CD14-positive monocyte (primary cell): ENCODE results near the gene ARFGAP3. TPM values are rescaled to one million over a fixed set of nuclear protein-coding genes. Genes with fewer than 3 reads are reported as not detected.
A peak's percentile ranks its signal among the peaks of the same experiment; 100 is the strongest.

Source experiments
- DNase-seq, 3 donors: peaks; one replicate each; pipeline ENCODE4 v3.0.0-alpha.2; 2011 to 2022
- H2AFZ ChIP-seq: 2 replicates; pipeline ENCODE4 v1.6.0; 2012; ENCODE audit warnings: mild to moderate bottlenecking, low read depth, low read length, inconsistent platforms; ENCODE audit not compliant: insufficient read depth, poor library complexity, severe bottlenecking
- H3K27ac ChIP-seq, 2 donors: 1 replicate in 1 of 2; 2 replicates in 1 of 2; pipeline ENCODE4 v1.5.1; 2012 to 2013; ENCODE audit warnings: low read length in 2 of 2, control low read depth in 1 of 2, inconsistent platforms in 1 of 2, low read depth in 1 of 2, mild to moderate bottlenecking in 1 of 2
- H3K27me3 ChIP-seq, 2 donors: one replicate each; pipeline versions ENCODE4 v1.6.0 to v1.6.1; 2011 to 2013; ENCODE audit warnings: low read length in 2 of 2; ENCODE audit not compliant: control insufficient read depth in 2 of 2, insufficient read depth in 2 of 2
- H3K36me3 ChIP-seq, 2 donors: replicated peaks in 1 of 2; 1 replicate in 1 of 2; 2 replicates in 1 of 2; pipeline versions ENCODE4 v1.5.1 to v1.6.1; 2012 to 2013; ENCODE audit warnings: low read length in 2 of 2, control low read depth in 1 of 2, inconsistent platforms in 1 of 2, mild to moderate bottlenecking in 1 of 2; ENCODE audit not compliant: insufficient read depth in 2 of 2, control insufficient read depth in 1 of 2
- H3K4me1 ChIP-seq, 2 donors: 1 replicate in 1 of 2; 2 replicates in 1 of 2; pipeline versions ENCODE4 v1.5.1 to v1.6.1; 2012 to 2013; ENCODE audit warnings: low read length in 2 of 2, control low read depth in 1 of 2, inconsistent platforms in 1 of 2, mild to moderate bottlenecking in 1 of 2, moderate library complexity in 1 of 2; ENCODE audit not compliant: insufficient read depth in 2 of 2, control insufficient read depth in 1 of 2
- H3K4me2 ChIP-seq: replicated peaks from 2 replicates; pipeline ENCODE3; 2012; ENCODE audit warnings: low read length, moderate library complexity, mild to moderate bottlenecking; ENCODE audit not compliant: poor library complexity, severe bottlenecking; ENCODE audit errors: extremely low read depth
- H3K4me3 ChIP-seq, 3 experiments: fragments of 200-600 bp in 1 of 3; sonication (generic) in 1 of 3; replicated peaks in 1 of 3; 1 replicate in 2 of 3; 2 replicates in 1 of 3; pipeline ENCODE4 v1.5.1; 2011 to 2013; ENCODE audit warnings: low read length in 3 of 3, mild to moderate bottlenecking in 3 of 3, control low read depth in 2 of 3, low read depth in 2 of 3, inconsistent platforms in 1 of 3, moderate library complexity in 1 of 3
- H3K79me2 ChIP-seq: 2 replicates; pipeline ENCODE4 v1.6.0; 2012; ENCODE audit warnings: mild to moderate bottlenecking, control low read depth, inconsistent platforms, low read length, moderate library complexity; ENCODE audit not compliant: insufficient read depth
- H3K9ac ChIP-seq: 2 replicates; pipeline ENCODE4 v1.6.0; 2017; ENCODE audit warnings: low read length, mild to moderate bottlenecking; ENCODE audit not compliant: insufficient read depth, poor library complexity, severe bottlenecking
- H3K9me3 ChIP-seq, 2 donors: replicated peaks in 1 of 2; 1 replicate in 1 of 2; 2 replicates in 1 of 2; pipeline versions ENCODE4 v1.5.1 to v1.6.1; 2012 to 2013; ENCODE audit warnings: low read length in 2 of 2, control low read depth in 1 of 2; ENCODE audit not compliant: control insufficient read depth in 1 of 2, insufficient read depth in 1 of 2
- H4K20me1 ChIP-seq: 2 replicates; pipeline ENCODE4 v1.6.0; 2012; ENCODE audit warnings: mild to moderate bottlenecking, low read length, control low read depth, moderate library complexity; ENCODE audit not compliant: insufficient read depth
- H3K27ac Mint-ChIP-seq, 7 donors: one replicate each; pipeline ENCODE4 v1.8.0; 2020; ENCODE audit warnings: mild to moderate bottlenecking in 7 of 7, mixed read lengths in 7 of 7, moderate library complexity in 6 of 7, inconsistent platforms in 2 of 7
- H3K27me3 Mint-ChIP-seq, 3 donors: one replicate each; pipeline ENCODE4 v1.8.0; 2021 to 2022; ENCODE audit warnings: low read depth in 3 of 3, mild to moderate bottlenecking in 3 of 3, mixed read lengths in 3 of 3, moderate library complexity in 3 of 3, inconsistent platforms in 1 of 3
- H3K36me3 Mint-ChIP-seq, 2 donors: one replicate each; pipeline ENCODE4 v1.8.0; 2020; ENCODE audit warnings: mixed read lengths in 2 of 2, inconsistent platforms in 1 of 2, mild to moderate bottlenecking in 1 of 2
- H3K4me1 Mint-ChIP-seq: one replicate; pipeline ENCODE4 v1.8.0; 2020; ENCODE audit warnings: mild to moderate bottlenecking, mixed read lengths
- H3K4me3 Mint-ChIP-seq, 2 donors: one replicate each; pipeline ENCODE4 v1.8.0; 2020; ENCODE audit warnings: mild to moderate bottlenecking in 2 of 2, mixed read lengths in 2 of 2, moderate library complexity in 1 of 2
- H3K9me3 Mint-ChIP-seq, 7 donors: one replicate each; pipeline ENCODE4 v1.8.0; 2020 to 2022; ENCODE audit warnings: mixed read lengths in 7 of 7, mild to moderate bottlenecking in 6 of 7, moderate library complexity in 6 of 7, inconsistent platforms in 2 of 7
- WGBS: methylation state at CpG from one replicate; pipeline ENCODE4 v1.1.5; 2013; ENCODE audit warnings: missing lambda C conversion rate; ENCODE audit not compliant: insufficient coverage; 5-methylcytosine and 5-hydroxymethylcytosine counted together
- intact Hi-C, 2 donors: fragments of 100-400 bp; cut with micrococcal nuclease; formaldehyde crosslinking; loops; one replicate each; pipeline versions ENCODE4 v1.15.0 to v1.15.1; 2023
- polyA plus RNA-seq, 3 donors: library from polyadenylated mRNA; depleted of rRNA in 1 of 3; unstranded in 2 of 3; stranded (reverse) in 1 of 3; fragments of 300-500 nt in 2 of 3; fragments of >200 nt in 1 of 3; fragmentation: Illumina TruSeq in 2 of 3; gene quantifications; 1 replicate in 2 of 3; 2 replicates in 1 of 3; pipeline ENCODE4 v1.2.3, GENCODE V29; 2012 to 2021
- TF ChIP-seq, protein P1 (sequence below): fragments of 200-600 bp; IDR thresholded peaks from one replicate; pipeline ENCODE4 v1.8.0; 2022; ENCODE audit warnings: antibody characterized with exemption, mild to moderate bottlenecking

ARFGAP3 gene
- polyA plus RNA-seq, 3 donors: 22.3 to 38.7 (median 34.8) TPM

DNA sequence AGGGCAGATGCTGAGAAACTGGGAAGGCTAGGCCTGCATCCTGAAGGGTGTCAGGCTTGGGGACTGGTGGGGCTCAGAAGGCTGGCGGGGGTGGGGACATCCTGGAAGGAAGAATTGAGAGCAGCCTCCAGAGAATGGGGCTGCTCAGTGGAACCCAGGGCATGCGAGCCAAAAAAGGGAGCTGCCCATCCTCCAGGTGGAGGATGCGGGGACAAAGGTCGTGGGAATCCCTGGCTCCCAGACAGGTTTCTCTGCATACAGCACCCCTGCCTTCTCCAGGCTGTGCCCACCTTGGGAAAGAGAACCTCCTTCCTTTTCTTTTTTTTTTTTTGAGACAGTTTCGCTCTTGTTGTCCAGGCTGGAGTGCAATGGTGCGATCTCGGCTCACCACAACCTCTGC lies 40.9 kb upstream of the ARFGAP3 start:
- Mint-ChIP-seq H3K4me1 (peaks cover 58% of the 10 kb centered on the region), H3K27ac (peak overlapping the region in 6 of 7 donors; percentile 54 to 96 (median 78)), H3K36me3 (peaks cover 34 to 40% of the 10 kb centered on the region in 2 donors), H3K9me3 (no peaks in the 10 kb centered on the region), H3K4me3 (no peak overlapping the region), H3K27me3 (no peaks in the 10 kb centered on the region)
- H3K27ac ChIP-seq: peak overlapping the region in 1 of 2 donors; percentile 7
- H4K20me1 ChIP-seq: peaks cover 3% of the 10 kb centered on the region
- no peak overlapping the region for H3K9ac ChIP-seq
- H3K36me3 ChIP-seq: peaks cover 3 to 30% of the 10 kb centered on the region in 2 donors
- intact Hi-C loops: loop anchor here in 1 of 2 donors (5.0 kb wide), 1 partner anchor 34 kb away; no protein-coding TSS in a partner anchor
- TF ChIP-seq, protein P1, sequence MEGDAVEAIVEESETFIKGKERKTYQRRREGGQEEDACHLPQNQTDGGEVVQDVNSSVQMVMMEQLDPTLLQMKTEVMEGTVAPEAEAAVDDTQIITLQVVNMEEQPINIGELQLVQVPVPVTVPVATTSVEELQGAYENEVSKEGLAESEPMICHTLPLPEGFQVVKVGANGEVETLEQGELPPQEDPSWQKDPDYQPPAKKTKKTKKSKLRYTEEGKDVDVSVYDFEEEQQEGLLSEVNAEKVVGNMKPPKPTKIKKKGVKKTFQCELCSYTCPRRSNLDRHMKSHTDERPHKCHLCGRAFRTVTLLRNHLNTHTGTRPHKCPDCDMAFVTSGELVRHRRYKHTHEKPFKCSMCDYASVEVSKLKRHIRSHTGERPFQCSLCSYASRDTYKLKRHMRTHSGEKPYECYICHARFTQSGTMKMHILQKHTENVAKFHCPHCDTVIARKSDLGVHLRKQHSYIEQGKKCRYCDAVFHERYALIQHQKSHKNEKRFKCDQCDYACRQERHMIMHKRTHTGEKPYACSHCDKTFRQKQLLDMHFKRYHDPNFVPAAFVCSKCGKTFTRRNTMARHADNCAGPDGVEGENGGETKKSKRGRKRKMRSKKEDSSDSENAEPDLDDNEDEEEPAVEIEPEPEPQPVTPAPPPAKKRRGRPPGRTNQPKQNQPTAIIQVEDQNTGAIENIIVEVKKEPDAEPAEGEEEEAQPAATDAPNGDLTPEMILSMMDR: no peak
- no peaks in the 10 kb centered on the region for H3K9me3 ChIP-seq
- H3K4me1 ChIP-seq: peaks cover 49 to 51% of the 10 kb centered on the region in 2 donors
- DNase-seq: no peak
- no peak overlapping the region for H3K4me2 ChIP-seq
- WGBS: 95% methylated on average over 4 of the region's 7 CpGs
- no peak overlapping the region for H3K4me3 ChIP-seq
- H3K27me3 ChIP-seq: no peaks in the 10 kb centered on the region
- no peak overlapping the region for H2AFZ ChIP-seq
- peaks cover 63% of the 10 kb centered on the region for H3K79me2 ChIP-seq

GRCh38 chr22:42895541-42895981 lies 38.5 kb upstream of the ARFGAP3 start:
- H2AFZ ChIP-seq: peak overlapping the region; percentile 46
- H3K9me3 ChIP-seq: no peaks in the 10 kb centered on the region
- H3K79me2 ChIP-seq: peaks cover 66% of the 10 kb centered on the region
- H3K4me2 ChIP-seq: peak overlapping the region; percentile 52
- Mint-ChIP-seq H3K4me1 (peaks cover 74% of the 10 kb centered on the region), H3K27me3 (peaks cover 0 to 2% (median 0%) of the 10 kb centered on the region in 3 donors), H3K36me3 (peaks cover 18 to 38% of the 10 kb centered on the region in 2 donors), H3K9me3 (peaks cover 0 to 1% (median 0%) of the 10 kb centered on the region in 7 donors), H3K27ac (peak overlapping the region; percentile 96 to 99 (median 98)), H3K4me3 (peak overlapping the region; percentile 12 to 79)
- H3K36me3 ChIP-seq: peaks cover 0 to 17% of the 10 kb centered on the region in 2 donors
- H4K20me1 ChIP-seq: no peaks in the 10 kb centered on the region
- H3K9ac ChIP-seq: peak overlapping the region; percentile 44
- peak; percentile 77 to 84 (median 82) for DNase-seq
- peak overlapping the region; percentile 94 for H3K27ac ChIP-seq
- TF ChIP-seq, protein P1: no peak
- H3K27me3 ChIP-seq: no peaks in the 10 kb centered on the region
- peak overlapping the region in 1 of 3 experiments; percentile 56 for H3K4me3 ChIP-seq
- intact Hi-C loops: loop anchor here in 1 of 2 donors (5.0 kb wide), 1 partner anchor 37 kb away; no protein-coding TSS in a partner anchor
- H3K4me1 ChIP-seq: peaks cover 73 to 75% of the 10 kb centered on the region in 2 donors
- 39% methylated on average over 8 of the region's 9 CpGs for WGBS
